Esophagus squamous epithelium (tissue), 4 donors: ENCODE data around the gene KCND2.

Experiments used
- CTCF ChIP-seq, 6 experiments: fragments of 450-650 bp in 4 of 6; fragments of 200-600 bp in 2 of 6; sonication (generic) in 2 of 6; IDR thresholded peaks; one replicate each; pipeline ENCODE4 v1.5.1; 2016 to 2019; ENCODE audit warnings: antibody characterized with exemption in 6 of 6, mild to moderate bottlenecking in 4 of 6, moderate library complexity in 4 of 6
- POLR2A ChIP-seq, 4 donors: fragments of 450-650 bp; IDR thresholded peaks; one replicate each; pipeline ENCODE4 v1.6.1; 2017; ENCODE audit warnings: antibody characterized with exemption in 4 of 4, mild to moderate bottlenecking in 4 of 4, moderate library complexity in 3 of 4

GRCh38 chr7:120398284-120399000 is 125.5 kb downstream of the KCND2 start:
- TF ChIP-seq POLR2A (IDR thresholded peaks at IDR 0.05) (no peak), CTCF (IDR thresholded peaks at IDR 0.05) (no peak)
